Lower leg skin (tissue), 4 donors: Measurements from ENCODE around the gene SNAI1. TPM values are rescaled to one million over a fixed set of nuclear protein-coding genes. Genes with fewer than 3 reads are reported as not detected.

Experiments used
- DNase-seq, 2 donors: peaks; one replicate each; pipeline ENCODE4 v3.0.0-alpha.2; 2019; ENCODE audit warnings: low spot score in 2 of 2
- H3K4me3 ChIP-seq: fragments of 200-600 bp; sonication (generic); 2 replicates; pipeline ENCODE4 v1.5.1; 2017; ENCODE audit warnings: mild to moderate bottlenecking, low read depth; ENCODE audit not compliant: poor library complexity, severe bottlenecking
- POLR2A ChIP-seq, 2 donors: fragments of 450-650 bp; IDR thresholded peaks; one replicate each; pipeline ENCODE4 v1.6.1; 2016 to 2017; ENCODE audit warnings: antibody characterized with exemption in 2 of 2, mild to moderate bottlenecking in 1 of 2, moderate library complexity in 1 of 2
- WGBS, 2 donors: methylation state at CpG; one replicate each; pipeline ENCODE4 v1.1.5; 2018; 5-methylcytosine and 5-hydroxymethylcytosine counted together
- intact Hi-C: fragments of 100-400 bp; cut with DNase I; formaldehyde crosslinking; loops from one replicate; pipeline ENCODE4 v1.15.0; 2023; ENCODE audit warnings: low total_unique reads
- total RNA-seq, 4 donors: library from RNA; depleted of rRNA; stranded (reverse); fragments of >200 nt; gene quantifications; one replicate each; pipeline ENCODE4 v1.1.0, GENCODE V29; 2016
- TF ChIP-seq, protein P1 (sequence below), 3 donors: fragments of 450-650 bp; IDR thresholded peaks; one replicate each; pipeline ENCODE4 v1.5.1; 2016; ENCODE audit warnings: antibody characterized with exemption in 3 of 3, mild to moderate bottlenecking in 3 of 3, moderate library complexity in 2 of 3

Gene SNAI1
- total RNA-seq, 4 donors from 2014 or later, result 0.65 to 3.7 (median 1.3) TPM

DNA sequence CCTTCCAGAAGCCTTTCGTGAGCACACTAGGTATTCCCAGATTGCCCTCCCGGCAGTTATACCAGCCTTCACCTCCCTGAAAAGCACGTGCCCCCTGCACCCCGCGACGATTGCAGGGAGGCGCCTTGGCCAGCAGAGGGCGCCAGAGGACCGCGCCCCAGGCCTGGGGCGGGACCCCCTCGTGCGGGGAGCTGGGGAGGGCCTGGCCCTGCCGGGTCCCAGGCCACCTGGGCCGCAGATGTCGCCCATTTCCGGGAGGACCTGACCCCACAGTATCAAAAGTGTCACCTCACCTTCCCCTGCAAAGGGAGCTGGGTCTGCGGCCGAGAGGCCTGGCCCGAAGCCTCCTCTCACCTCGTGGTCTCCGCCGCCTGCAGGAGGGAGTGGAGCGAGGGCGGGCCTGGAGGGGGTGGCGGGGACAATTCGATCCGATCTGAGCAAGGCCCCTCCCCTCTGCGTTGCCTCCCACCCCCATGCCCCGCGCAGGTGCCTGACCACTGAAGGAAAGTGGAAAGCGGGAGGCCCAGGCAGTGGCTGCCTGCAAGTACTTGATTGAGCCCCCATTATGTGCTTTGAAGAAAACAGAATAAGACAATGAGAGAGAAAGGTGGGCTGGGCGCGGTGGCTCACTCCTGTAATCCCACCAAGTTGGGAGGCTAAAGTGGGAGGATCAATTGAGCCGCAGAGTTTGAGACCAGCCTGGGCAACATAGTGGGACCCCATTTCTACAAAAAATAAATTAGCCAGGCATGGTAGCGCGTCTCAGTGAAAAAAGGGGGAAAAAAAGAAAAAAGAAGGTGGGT lies 3.5 kb upstream of the SNAI1 start:
- H3K4me3 ChIP-seq, result no peak overlapping the region
- peak in 1 of 2 donors; percentile 91 for DNase-seq
- WGBS, 2 donors, result 23 to 29% methylated on average over 29 to 36 of the region's 37 CpGs
- TF ChIP-seq, protein P1, sequence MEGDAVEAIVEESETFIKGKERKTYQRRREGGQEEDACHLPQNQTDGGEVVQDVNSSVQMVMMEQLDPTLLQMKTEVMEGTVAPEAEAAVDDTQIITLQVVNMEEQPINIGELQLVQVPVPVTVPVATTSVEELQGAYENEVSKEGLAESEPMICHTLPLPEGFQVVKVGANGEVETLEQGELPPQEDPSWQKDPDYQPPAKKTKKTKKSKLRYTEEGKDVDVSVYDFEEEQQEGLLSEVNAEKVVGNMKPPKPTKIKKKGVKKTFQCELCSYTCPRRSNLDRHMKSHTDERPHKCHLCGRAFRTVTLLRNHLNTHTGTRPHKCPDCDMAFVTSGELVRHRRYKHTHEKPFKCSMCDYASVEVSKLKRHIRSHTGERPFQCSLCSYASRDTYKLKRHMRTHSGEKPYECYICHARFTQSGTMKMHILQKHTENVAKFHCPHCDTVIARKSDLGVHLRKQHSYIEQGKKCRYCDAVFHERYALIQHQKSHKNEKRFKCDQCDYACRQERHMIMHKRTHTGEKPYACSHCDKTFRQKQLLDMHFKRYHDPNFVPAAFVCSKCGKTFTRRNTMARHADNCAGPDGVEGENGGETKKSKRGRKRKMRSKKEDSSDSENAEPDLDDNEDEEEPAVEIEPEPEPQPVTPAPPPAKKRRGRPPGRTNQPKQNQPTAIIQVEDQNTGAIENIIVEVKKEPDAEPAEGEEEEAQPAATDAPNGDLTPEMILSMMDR (IDR thresholded peaks at IDR 0.05), result peak in 1 of 3 donors; percentile 92
- no peak for TF ChIP-seq POLR2A (IDR thresholded peaks at IDR 0.05)
- intact Hi-C loops, result loop anchor here (2.0 to 5.0 kb wide), 2 partner anchors 92 to 193 kb away; no protein-coding TSS in a partner anchor

DNA sequence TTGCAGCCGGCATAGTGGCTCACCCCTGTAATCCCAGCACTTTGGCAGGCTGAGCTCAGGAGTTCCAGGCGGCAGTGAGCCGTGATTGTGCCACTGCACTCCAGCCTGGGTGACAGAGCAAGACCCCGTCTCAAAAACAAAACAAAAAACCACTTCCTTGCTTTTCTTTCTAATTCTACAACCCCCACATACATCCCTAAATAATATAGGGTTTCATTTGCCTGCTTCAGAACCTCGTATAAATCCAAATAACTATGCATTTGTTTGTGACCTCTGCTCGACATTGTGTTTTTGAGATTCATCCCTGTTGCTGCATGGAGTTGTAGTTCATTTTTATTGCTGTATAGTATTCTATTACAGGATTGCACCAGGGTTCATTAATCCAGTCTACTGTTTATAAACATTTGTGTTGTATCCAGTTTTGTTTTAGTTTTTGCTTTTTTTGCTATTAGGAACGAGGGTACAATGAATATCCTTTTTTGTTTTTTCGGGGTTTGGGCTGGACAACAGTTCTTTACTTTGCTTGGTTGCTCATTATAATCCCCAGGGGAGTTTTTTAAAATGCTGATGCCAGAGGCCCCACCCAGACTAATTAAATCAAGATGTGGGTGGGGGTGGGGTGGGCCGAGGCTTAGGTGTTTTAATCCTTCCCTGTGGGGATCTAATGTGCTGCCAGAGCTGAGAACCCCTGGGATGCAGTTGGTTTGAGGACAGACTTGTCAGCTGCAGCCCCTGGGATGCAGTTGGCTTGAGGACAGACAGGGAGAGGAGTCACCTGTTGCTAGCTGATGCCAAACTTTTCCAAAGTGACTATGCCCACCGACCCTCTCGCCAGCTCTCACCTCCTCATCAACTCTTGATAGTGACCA lies 2.4 kb upstream of the SNAI1 start:
- TF ChIP-seq, protein P1 (IDR thresholded peaks at IDR 0.05), result no peak
- TF ChIP-seq POLR2A (IDR thresholded peaks at IDR 0.05), result no peak
- 69 to 76% methylated on average over 11 of the region's 11 CpGs for WGBS, 2 donors
- intact Hi-C loops, result no loop called here
- DNase-seq, result no peak
- H3K4me3 ChIP-seq, result no peak overlapping the region

DNA sequence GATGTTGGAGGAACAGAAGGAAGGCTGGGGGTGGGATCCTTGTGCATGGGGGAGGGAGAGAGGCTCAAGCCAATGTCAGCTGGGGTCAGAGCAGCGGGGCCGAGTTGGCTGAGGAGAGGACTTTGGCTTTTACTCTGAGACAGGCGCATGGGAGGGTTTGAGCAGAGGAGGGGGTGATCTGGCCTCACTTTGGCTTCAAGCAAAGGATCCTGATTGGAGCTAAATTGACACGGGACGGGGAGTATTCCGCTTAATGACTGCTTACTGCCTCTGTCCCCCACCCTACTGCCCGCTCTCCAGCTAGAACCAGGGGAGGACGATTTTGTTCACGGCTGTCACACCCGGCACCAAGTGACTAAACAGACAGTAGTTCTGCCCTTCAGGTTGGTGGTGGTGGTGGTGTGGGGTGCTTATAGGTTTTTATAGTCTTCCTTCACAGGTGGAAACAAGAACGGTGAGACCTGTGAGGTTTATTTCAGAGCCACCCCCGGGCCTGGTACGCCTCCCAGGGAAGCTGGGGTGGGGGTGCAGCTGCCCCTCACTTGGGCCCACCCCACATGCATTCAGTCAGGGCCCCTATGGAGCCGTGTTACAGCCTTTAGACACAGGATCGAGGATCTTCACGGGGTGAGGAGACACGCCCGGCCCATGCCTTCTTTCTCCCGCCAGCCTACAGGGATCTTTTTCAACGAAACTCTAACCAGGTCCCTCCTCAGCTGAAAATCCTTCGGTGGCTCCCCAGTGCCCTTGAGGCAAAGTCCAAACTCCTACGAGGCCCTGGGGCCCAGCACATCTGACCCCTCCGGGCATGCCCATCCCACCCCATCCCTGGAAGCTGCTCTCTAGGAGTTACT lies 1.3 kb upstream of the SNAI1 start:
- no peak for DNase-seq
- 60 to 72% methylated on average over 23 of the region's 23 CpGs for WGBS, 2 donors
- intact Hi-C loops, result no loop called here
- no peak overlapping the region for H3K4me3 ChIP-seq
- no peak for TF ChIP-seq POLR2A (IDR thresholded peaks at IDR 0.05)
- TF ChIP-seq, protein P1 (IDR thresholded peaks at IDR 0.05), result no peak

DNA sequence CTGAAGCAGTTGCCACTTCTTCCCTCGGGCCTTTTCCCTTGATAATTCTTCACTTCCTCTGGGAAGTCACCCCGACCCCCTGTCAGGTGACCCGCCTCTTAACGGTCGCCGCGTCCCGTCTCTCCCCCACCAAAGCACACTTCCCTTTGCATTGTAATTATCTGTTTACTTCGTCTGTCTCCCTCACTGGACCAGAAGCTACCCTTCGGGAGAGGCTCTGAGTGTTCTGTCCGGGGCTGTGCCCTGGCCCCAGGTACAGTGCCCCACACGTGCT lies 771 bp upstream of the SNAI1 start:
- no peak overlapping the region for H3K4me3 ChIP-seq
- WGBS, 2 donors, result 31 to 33% methylated on average over 12 of the region's 12 CpGs
- intact Hi-C loops, result no loop called here
- TF ChIP-seq, protein P1 (IDR thresholded peaks at IDR 0.05), result no peak
- TF ChIP-seq POLR2A (IDR thresholded peaks at IDR 0.05), result no peak
- DNase-seq, result no peak

DNA sequence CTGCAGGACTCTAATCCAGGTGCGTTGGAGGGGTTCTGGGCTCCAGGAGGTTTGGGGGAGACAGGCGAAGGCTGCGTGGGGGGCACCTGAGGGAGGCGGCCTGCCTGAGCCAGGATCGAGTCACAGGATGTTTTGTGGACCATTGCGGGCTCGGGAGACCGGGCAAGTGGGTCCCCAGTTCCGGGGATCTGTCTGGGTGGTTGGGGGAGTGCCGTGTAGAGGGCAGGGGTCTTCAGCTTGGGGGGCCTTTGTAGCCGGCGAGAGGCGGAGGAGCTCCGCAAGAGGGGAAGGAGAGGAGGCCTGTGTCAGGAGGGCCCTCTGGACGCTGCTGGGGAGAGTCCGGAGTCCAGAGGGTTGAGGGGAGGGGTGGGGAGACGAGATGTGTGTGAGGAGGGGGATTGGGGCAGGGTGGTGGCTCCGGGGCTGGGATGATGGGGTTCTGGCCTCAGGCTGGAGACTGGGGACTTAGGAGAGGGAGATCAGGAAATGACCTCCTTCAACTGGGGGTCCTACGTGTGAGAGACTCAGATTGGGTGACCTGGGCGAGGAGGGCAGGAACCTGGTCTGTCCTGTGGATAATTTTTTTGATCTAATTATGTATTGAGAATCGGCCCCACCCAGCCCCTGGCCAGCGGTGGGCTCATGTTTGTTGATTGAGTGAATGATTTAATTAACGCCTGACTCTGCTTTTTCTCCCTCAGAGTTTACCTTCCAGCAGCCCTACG lies 505 bp downstream of the SNAI1 start:
- H3K4me3 ChIP-seq, result peak overlapping the region; percentile 34
- intact Hi-C loops, result no loop called here
- DNase-seq, result no peak
- no peak for TF ChIP-seq POLR2A (IDR thresholded peaks at IDR 0.05)
- TF ChIP-seq, protein P1 (IDR thresholded peaks at IDR 0.05), result no peak
- 31 to 38% methylated on average over 24 of the region's 24 CpGs for WGBS, 2 donors
